ENCODE results near the gene CRKL.

DNA sequence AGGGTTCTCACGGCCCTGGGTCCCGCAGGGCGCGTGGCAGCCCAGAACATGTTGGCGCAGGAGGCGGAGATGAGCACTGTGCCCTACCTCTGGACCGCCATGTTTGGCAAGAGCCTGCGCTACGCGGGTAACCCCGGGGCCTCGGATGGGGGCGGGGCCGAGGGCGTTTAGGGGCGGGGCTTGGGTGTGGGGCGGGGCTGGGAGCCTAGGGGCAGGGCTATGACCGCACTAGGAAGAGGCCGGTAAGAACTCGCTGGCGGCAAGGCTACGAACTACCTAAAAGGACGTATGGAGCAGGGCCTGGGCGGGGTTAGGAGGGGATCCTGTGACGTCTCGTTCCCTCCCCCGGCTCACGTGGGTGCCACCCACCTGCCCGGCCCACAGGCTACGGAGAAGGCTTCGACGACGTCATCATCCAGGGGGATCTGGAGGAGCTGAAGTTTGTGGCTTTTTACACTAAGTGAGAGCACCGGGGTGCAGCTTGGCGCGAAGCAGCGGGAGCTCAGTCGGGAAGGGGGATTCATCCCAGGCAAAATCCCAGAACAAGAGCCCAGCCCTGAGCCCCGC lies 62.1 kb downstream of the CRKL start:
- TF ChIP-seq, protein P1, sequence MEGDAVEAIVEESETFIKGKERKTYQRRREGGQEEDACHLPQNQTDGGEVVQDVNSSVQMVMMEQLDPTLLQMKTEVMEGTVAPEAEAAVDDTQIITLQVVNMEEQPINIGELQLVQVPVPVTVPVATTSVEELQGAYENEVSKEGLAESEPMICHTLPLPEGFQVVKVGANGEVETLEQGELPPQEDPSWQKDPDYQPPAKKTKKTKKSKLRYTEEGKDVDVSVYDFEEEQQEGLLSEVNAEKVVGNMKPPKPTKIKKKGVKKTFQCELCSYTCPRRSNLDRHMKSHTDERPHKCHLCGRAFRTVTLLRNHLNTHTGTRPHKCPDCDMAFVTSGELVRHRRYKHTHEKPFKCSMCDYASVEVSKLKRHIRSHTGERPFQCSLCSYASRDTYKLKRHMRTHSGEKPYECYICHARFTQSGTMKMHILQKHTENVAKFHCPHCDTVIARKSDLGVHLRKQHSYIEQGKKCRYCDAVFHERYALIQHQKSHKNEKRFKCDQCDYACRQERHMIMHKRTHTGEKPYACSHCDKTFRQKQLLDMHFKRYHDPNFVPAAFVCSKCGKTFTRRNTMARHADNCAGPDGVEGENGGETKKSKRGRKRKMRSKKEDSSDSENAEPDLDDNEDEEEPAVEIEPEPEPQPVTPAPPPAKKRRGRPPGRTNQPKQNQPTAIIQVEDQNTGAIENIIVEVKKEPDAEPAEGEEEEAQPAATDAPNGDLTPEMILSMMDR (IDR thresholded peaks at IDR 0.05): no peak
- no peak for TF ChIP-seq EZH2 (IDR thresholded peaks at IDR 0.05; ENCODE audit: borderline replicate concordance, insufficient read depth, low read depth, low read length, poor library complexity, severe bottlenecking)
